Osteoblast (primary cell): Measurements from ENCODE around the gene PGGHG. TPM values are rescaled to one million over a fixed set of nuclear protein-coding genes. Genes with fewer than 3 reads are reported as not detected.

Source experiments
- DNase-seq: peaks from one replicate; pipeline ENCODE4 v3.0.0; 2011; ENCODE audit warnings: low spot score, mixed read lengths; ENCODE audit not compliant: insufficient read length; ENCODE audit errors: missing footprints
- H2AFZ ChIP-seq: 2 replicates; pipeline ENCODE4 v1.6.0; 2011; ENCODE audit warnings: mild to moderate bottlenecking, low read length
- H3K27ac ChIP-seq: 2 replicates; pipeline ENCODE4 v1.5.1; 2011; ENCODE audit warnings: mild to moderate bottlenecking, low read depth, low read length, moderate library complexity
- H3K27me3 ChIP-seq: 2 replicates; pipeline ENCODE4 v1.6.0; 2012; ENCODE audit warnings: mild to moderate bottlenecking, control low read depth, inconsistent platforms, low read length, moderate library complexity; ENCODE audit not compliant: insufficient read depth
- H3K36me3 ChIP-seq: 2 replicates; pipeline ENCODE4 v1.5.1; 2011; ENCODE audit warnings: mild to moderate bottlenecking, low read length, control low read depth, moderate library complexity; ENCODE audit not compliant: insufficient read depth
- H3K4me1 ChIP-seq: 2 replicates; pipeline ENCODE4 v1.5.1; 2011; ENCODE audit warnings: mild to moderate bottlenecking, low read length, control low read depth, moderate library complexity; ENCODE audit not compliant: insufficient read depth
- H3K4me2 ChIP-seq: 2 replicates; pipeline ENCODE4 v1.6.0; 2011; ENCODE audit warnings: mild to moderate bottlenecking, low read length; ENCODE audit not compliant: insufficient read depth
- H3K4me3 ChIP-seq: fragments of 200-600 bp; sonication (generic); 3 replicates; pipeline ENCODE4 v1.5.1; 2012; ENCODE audit warnings: mild to moderate bottlenecking, low read length, inconsistent platforms; ENCODE audit not compliant: insufficient read depth
- H3K79me2 ChIP-seq: 2 replicates; pipeline ENCODE4 v1.6.0; 2012; ENCODE audit warnings: mild to moderate bottlenecking, low read length, control low read depth, inconsistent platforms; ENCODE audit not compliant: insufficient read depth
- H3K9me3 ChIP-seq: 2 replicates; pipeline ENCODE4 v1.5.1; 2011; ENCODE audit warnings: low read depth, low read length, control low read depth
- H4K20me1 ChIP-seq: 2 replicates; pipeline ENCODE4 v1.6.0; 2012; ENCODE audit warnings: mild to moderate bottlenecking, low read length, control low read depth; ENCODE audit not compliant: insufficient read depth
- CTCF ChIP-seq: IDR thresholded peaks from 2 replicates; pipeline ENCODE4 v1.5.1; 2011; ENCODE audit warnings: mild to moderate bottlenecking, low read depth, low read length, moderate library complexity; ENCODE audit errors: extremely low read depth
- total RNA-seq: library from RNA; depleted of rRNA; stranded (reverse); fragments of >200 nt; gene quantifications from 2 replicates; pipeline ENCODE4 v1.2.3, GENCODE V29; 2012

The PGGHG gene
- total RNA-seq, 1 donor = 8.7 TPM

GRCh38 chr11:296171-297050 is 7.5 kb downstream of the PGGHG start:
- H3K9me3 ChIP-seq = no peaks in the 10 kb centered on the region
- no peaks in the 10 kb centered on the region for H3K4me1 ChIP-seq
- no peaks in the 10 kb centered on the region for H4K20me1 ChIP-seq
- H3K79me2 ChIP-seq = no peaks in the 10 kb centered on the region
- H3K27ac ChIP-seq = no peak overlapping the region
- H3K4me3 ChIP-seq = no peak overlapping the region
- peaks cover 15% of the 10 kb centered on the region for H3K27me3 ChIP-seq
- DNase-seq = peak; percentile 61
- no peak overlapping the region for H3K4me2 ChIP-seq
- no peak for TF ChIP-seq CTCF
- no peaks in the 10 kb centered on the region for H3K36me3 ChIP-seq
- no peak overlapping the region for H2AFZ ChIP-seq

- Histone ChIP-seq H3K4me2 (no peak overlapping the region), H3K27me3 (peaks cover 15% of the 10 kb centered on the region), H3K36me3 (no peaks in the 10 kb centered on the region), H3K4me3 (no peak overlapping the region), H3K4me1 (no peaks in the 10 kb centered on the region), H3K79me2 (no peaks in the 10 kb centered on the region), H3K27ac (no peak overlapping the region), H4K20me1 (no peaks in the 10 kb centered on the region), H3K9me3 (no peaks in the 10 kb centered on the region), H2AFZ (no peak overlapping the region)
- DNase-seq = peak; percentile 91
- TF ChIP-seq CTCF = no peak
Measured at GRCh38 chr11:297051-297585, 8.2 kb downstream of the PGGHG start.

- H2AFZ ChIP-seq = no peak overlapping the region
- H3K9me3 ChIP-seq = no peaks in the 10 kb centered on the region
- DNase-seq = peak; percentile 89
- no peaks in the 10 kb centered on the region for H3K36me3 ChIP-seq
- peaks cover 15% of the 10 kb centered on the region for H3K27me3 ChIP-seq
- no peak overlapping the region for H3K4me3 ChIP-seq
- no peaks in the 10 kb centered on the region for H4K20me1 ChIP-seq
- H3K4me1 ChIP-seq = no peaks in the 10 kb centered on the region
- no peak overlapping the region for H3K27ac ChIP-seq
- no peak overlapping the region for H3K4me2 ChIP-seq
- no peak for TF ChIP-seq CTCF
- H3K79me2 ChIP-seq = no peaks in the 10 kb centered on the region
Measured at GRCh38 chr11:297586-298405, 8.9 kb downstream of the PGGHG start.
